Muscle of leg (tissue), 11 donors: ENCODE results near the gene PCDHGB1. TPM values are rescaled to one million over a fixed set of nuclear protein-coding genes. Genes with fewer than 3 reads are reported as not detected.
"Not testable (repeated sequence)": the region's sequence is repeated elsewhere in the genome, so short reads cannot be mapped to it uniquely, and the experiment has no call there.

Source experiments
- DNase-seq: peaks from one replicate; pipeline ENCODE4 v3.0.0; 2013
- H3K27ac ChIP-seq: one replicate; pipeline ENCODE4 v1.5.1; 2013; ENCODE audit warnings: mild to moderate bottlenecking, low read length, control low read depth
- H3K27me3 ChIP-seq: one replicate; pipeline ENCODE4 v1.6.1; 2013; ENCODE audit warnings: low read length; ENCODE audit not compliant: control insufficient read depth, insufficient read depth
- H3K36me3 ChIP-seq: one replicate; pipeline ENCODE4 v1.6.1; 2013; ENCODE audit warnings: low read length; ENCODE audit not compliant: control insufficient read depth, insufficient read depth
- H3K4me1 ChIP-seq: one replicate; pipeline ENCODE4 v1.6.1; 2013; ENCODE audit warnings: low read length; ENCODE audit not compliant: control insufficient read depth, insufficient read depth
- H3K4me3 ChIP-seq: one replicate; pipeline ENCODE4 v1.5.1; 2013; ENCODE audit warnings: low read length, control low read depth
- H3K9me3 ChIP-seq: replicated peaks from 2 replicates; pipeline ENCODE4 v1.6.1; 2013; ENCODE audit warnings: low read depth, low read length; ENCODE audit not compliant: control insufficient read depth
- WGBS: methylation state at CpG from one replicate; pipeline ENCODE4 v1.1.5; 2013; ENCODE audit warnings: missing lambda C conversion rate; ENCODE audit not compliant: insufficient coverage; 5-methylcytosine and 5-hydroxymethylcytosine counted together
- polyA plus RNA-seq, 8 donors: library from polyadenylated mRNA; unstranded; fragments of 120-200 nt; gene quantifications; one replicate each; pipeline versions ENCODE4 v1.2.1 to v1.2.3, GENCODE V29; 2013; ENCODE audit warnings: inconsistent platforms in 1 of 8, low replicate concordance in 1 of 8; ENCODE audit not compliant: insufficient read length in 8 of 8, insufficient read depth in 1 of 8
- total RNA-seq: library from RNA; stranded (reverse); fragments of 120-200 nt; gene quantifications from one replicate; pipeline ENCODE4 v1.2.4, GENCODE V29; 2013

The PCDHGB1 gene
- total and polyA plus RNA-seq, 9 donors, result 0.43 to 1.3 (median 0.68) TPM

DNA sequence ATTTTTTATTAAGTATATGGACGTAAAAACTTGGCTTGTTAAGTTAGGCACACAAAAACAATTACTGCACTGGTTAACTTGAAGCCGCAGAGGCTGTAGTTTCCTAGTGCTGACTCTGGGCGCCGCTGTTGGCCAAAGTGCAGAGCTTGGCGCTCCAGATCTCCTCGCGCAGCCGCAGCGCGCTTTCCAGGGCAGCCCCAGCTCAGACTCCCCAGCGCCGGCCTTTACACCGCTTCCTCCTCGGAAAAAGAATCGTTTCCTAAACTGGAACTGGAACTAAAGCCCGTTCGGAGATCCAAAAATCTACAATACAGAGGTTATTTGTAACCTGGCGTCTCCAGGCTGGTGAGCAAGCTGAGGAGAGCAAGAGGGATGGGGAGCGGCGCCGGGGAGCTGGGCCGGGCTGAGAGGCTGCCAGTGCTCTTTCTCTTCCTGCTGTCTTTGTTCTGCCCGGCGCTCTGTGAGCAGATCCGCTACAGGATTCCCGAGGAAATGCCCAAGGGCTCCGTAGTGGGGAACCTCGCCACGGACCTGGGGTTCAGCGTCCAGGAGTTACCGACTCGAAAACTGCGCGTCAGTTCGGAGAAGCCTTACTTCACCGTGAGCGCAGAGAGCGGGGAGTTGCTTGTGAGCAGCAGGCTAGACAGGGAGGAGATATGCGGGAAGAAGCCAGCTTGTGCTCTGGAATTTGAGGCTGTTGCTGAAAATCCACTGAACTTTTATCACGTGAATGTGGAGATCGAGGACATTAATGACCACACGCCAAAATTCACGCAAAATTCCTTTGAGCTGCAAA lies 48.1 kb downstream of the PCDHGB1 start, which contains the start of gene PCDHGB5:
Gene PCDHGB5 (plus strand): TSS at position 192 of the 796 bp plus-strand sequence. CDS start 181 bp downstream, at position 373.
- 2% methylated on average over 9 of the region's 43 CpGs for WGBS
- H3K27me3 ChIP-seq, result peaks cover 18% of the 10 kb centered on the region
- not testable (repeated sequence) for H3K36me3 ChIP-seq, H3K4me1 ChIP-seq, H3K27ac ChIP-seq, DNase-seq, H3K4me3 ChIP-seq
- H3K9me3 ChIP-seq, result peaks cover 75% of the 10 kb centered on the region

DNA sequence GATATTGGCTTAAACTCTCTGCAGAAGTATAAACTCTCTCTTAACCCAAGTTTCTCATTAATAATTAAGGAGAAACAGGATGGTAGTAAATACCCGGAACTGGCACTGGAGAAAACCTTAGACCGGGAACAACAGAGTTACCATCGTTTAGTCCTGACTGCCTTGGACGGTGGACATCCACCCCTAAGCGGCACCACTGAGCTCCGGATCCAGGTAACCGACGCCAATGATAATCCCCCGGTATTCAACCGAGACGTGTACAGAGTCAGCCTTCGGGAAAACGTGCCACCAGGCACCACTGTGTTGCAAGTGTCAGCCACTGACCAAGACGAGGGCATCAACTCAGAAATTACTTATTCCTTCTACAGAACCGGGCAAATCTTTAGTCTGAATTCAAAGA lies 48.7 kb downstream of the PCDHGB1 start:
- 24% methylated on average over 13 of the region's 15 CpGs for WGBS
- no peak for DNase-seq
- Histone ChIP-seq H3K9me3 (peaks cover 75% of the 10 kb centered on the region), H3K27ac (no peak overlapping the region), H3K4me3 (no peak overlapping the region), H3K27me3 (peaks cover 17% of the 10 kb centered on the region), H3K4me1 (no peaks in the 10 kb centered on the region), H3K36me3 (no peaks in the 10 kb centered on the region)

DNA sequence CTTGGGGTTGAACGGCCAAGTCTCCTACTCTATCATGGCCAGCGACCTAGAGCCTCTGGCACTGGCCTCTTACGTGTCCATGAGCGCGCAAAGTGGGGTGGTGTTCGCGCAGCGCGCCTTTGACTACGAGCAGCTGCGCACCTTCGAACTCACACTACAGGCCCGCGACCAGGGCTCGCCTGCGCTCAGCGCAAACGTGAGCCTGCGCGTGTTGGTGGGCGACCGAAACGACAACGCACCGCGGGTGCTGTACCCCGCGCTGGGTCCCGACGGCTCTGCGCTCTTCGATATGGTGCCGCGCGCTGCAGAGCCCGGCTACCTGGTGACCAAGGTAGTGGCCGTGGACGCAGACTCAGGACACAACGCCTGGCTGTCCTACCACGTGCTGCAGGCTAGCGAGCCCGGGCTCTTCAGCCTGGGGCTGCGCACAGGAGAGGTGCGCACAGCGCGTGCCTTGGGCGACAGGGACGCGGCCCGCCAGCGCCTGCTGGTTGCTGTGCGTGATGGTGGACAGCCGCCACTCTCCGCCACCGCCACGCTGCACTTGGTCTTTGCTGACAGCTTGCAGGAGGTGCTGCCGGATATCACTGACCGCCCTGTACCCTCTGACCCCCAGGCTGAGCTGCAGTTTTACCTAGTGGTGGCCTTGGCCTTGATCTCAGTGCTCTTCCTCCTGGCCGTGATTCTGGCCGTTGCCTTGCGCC lies 49.8 kb downstream of the PCDHGB1 start:
- Histone ChIP-seq H3K27me3 (peaks cover 17% of the 10 kb centered on the region), H3K27ac (no peak overlapping the region), H3K4me1 (no peaks in the 10 kb centered on the region), H3K36me3 (no peaks in the 10 kb centered on the region), H3K4me3 (no peak overlapping the region), H3K9me3 (peaks cover 76% of the 10 kb centered on the region)
- 26% methylated on average over 61 of the region's 61 CpGs for WGBS
- DNase-seq, result no peak

Other genes starting within 250 kb of the PCDHGB1 start
Only the 30 nearest of the 37 such genes appear.
- 1.3 TPM for gene PCDHB9, start 162.9 kb upstream of the PCDHGB1 start, total RNA-seq
- 1 to 10 TPM; 1.7 to 3.6 (median 2.7) TPM for gene PCDHB9, start 162.9 kb upstream of the PCDHGB1 start, polyA plus RNA-seq
- 2.1 TPM for gene PCDHB10, start 157.7 kb upstream of the PCDHGB1 start, total RNA-seq
- 1 to 10 TPM; 4.1 to 5.1 (median 4.7) TPM for gene PCDHB10, start 157.7 kb upstream of the PCDHGB1 start, polyA plus RNA-seq
- gene PCDHB11, start 150.5 kb upstream of the PCDHGB1 start, total RNA-seq, result 4.3 TPM
- 1 to 10 TPM; 1.9 to 4.1 (median 2.5) TPM for gene PCDHB11, start 150.5 kb upstream of the PCDHGB1 start, polyA plus RNA-seq
- 2.4 TPM for gene PCDHB12, start 141.4 kb upstream of the PCDHGB1 start, total RNA-seq
- gene PCDHB12, start 141.4 kb upstream of the PCDHGB1 start, polyA plus RNA-seq, result 1 to 10 TPM; 2.1 to 3.5 (median 2.6) TPM
- gene PCDHB13, start 136.2 kb upstream of the PCDHGB1 start, total RNA-seq, result 1.9 TPM
- gene PCDHB13, start 136.2 kb upstream of the PCDHGB1 start, polyA plus RNA-seq, result 1 to 10 TPM; 1.6 to 4.5 (median 2.8) TPM
- 4.8 TPM for gene PCDHB14, start 126.8 kb upstream of the PCDHGB1 start, total RNA-seq
- 1 to 10 TPM; 5.6 to 9.0 (median 6.7) TPM for gene PCDHB14, start 126.8 kb upstream of the PCDHGB1 start, polyA plus RNA-seq
- gene PCDHB15, start 104.7 kb upstream of the PCDHGB1 start, total RNA-seq, result 4.3 TPM
- gene PCDHB15, start 104.7 kb upstream of the PCDHGB1 start, polyA plus RNA-seq, result 1 to 10 TPM; 5.3 to 8.6 (median 7.1) TPM
- gene SLC25A2, start 46.0 kb upstream of the PCDHGB1 start, total RNA-seq, result 0.22 TPM
- under 1 TPM in 1 of 8 donors, not detected in 7; 0.08 TPM for gene SLC25A2, start 46.0 kb upstream of the PCDHGB1 start, polyA plus RNA-seq
- 75.1 TPM for gene TAF7, start 29.3 kb upstream of the PCDHGB1 start, total RNA-seq
- gene TAF7, start 29.3 kb upstream of the PCDHGB1 start, polyA plus RNA-seq, result 100 to 1,000 TPM in 1 of 8 donors, 10 to 100 TPM in 7; 65.9 to 108 (median 83.4) TPM
- gene PCDHGA1, start 19.6 kb upstream of the PCDHGB1 start, total RNA-seq, result 0.44 TPM
- under 1 TPM; 0.49 to 0.86 (median 0.64) TPM for gene PCDHGA1, start 19.6 kb upstream of the PCDHGB1 start, polyA plus RNA-seq
- 1.6 TPM for gene PCDHGA2, start 11.3 kb upstream of the PCDHGB1 start, total RNA-seq
- gene PCDHGA2, start 11.3 kb upstream of the PCDHGB1 start, polyA plus RNA-seq, result 1 to 10 TPM; 1.6 to 2.8 (median 2.1) TPM
- gene PCDHGA3, start 6.3 kb upstream of the PCDHGB1 start, total RNA-seq, result 1.2 TPM
- 1 to 10 TPM in 4 of 8 donors, under 1 TPM in 4; 0.94 to 2.0 (median 1.0) TPM for gene PCDHGA3, start 6.3 kb upstream of the PCDHGB1 start, polyA plus RNA-seq
- 1.8 TPM for gene PCDHGA4, start 4.9 kb downstream of the PCDHGB1 start, total RNA-seq
- gene PCDHGA4, start 4.9 kb downstream of the PCDHGB1 start, polyA plus RNA-seq, result 1 to 10 TPM in 7 of 8 donors, under 1 TPM in 1; 0.71 to 2.2 (median 1.3) TPM
- gene PCDHGB2, start 9.9 kb downstream of the PCDHGB1 start, total RNA-seq, result 1.5 TPM
- 1 to 10 TPM; 1.5 to 2.8 (median 1.9) TPM for gene PCDHGB2, start 9.9 kb downstream of the PCDHGB1 start, polyA plus RNA-seq
- 2.3 TPM for gene PCDHGA5, start 14.1 kb downstream of the PCDHGB1 start, total RNA-seq
- 1 to 10 TPM; 1.6 to 3.8 (median 2.3) TPM for gene PCDHGA5, start 14.1 kb downstream of the PCDHGB1 start, polyA plus RNA-seq
- gene PCDHGB3, start 20.1 kb downstream of the PCDHGB1 start, total RNA-seq, result 1.7 TPM
- gene PCDHGB3, start 20.1 kb downstream of the PCDHGB1 start, polyA plus RNA-seq, result 1 to 10 TPM in 7 of 8 donors, under 1 TPM in 1; 0.70 to 2.0 (median 1.2) TPM
- gene PCDHGA6, start 23.8 kb downstream of the PCDHGB1 start, total RNA-seq, result 3.5 TPM
- gene PCDHGA6, start 23.8 kb downstream of the PCDHGB1 start, polyA plus RNA-seq, result 1 to 10 TPM; 2.2 to 4.4 (median 3.0) TPM
- 2.3 TPM for gene PCDHGA7, start 32.6 kb downstream of the PCDHGB1 start, total RNA-seq
- 1 to 10 TPM; 1.2 to 2.4 (median 1.5) TPM for gene PCDHGA7, start 32.6 kb downstream of the PCDHGB1 start, polyA plus RNA-seq
- 4.2 TPM for gene PCDHGB4, start 37.6 kb downstream of the PCDHGB1 start, total RNA-seq
- 1 to 10 TPM; 1.7 to 3.6 (median 2.5) TPM for gene PCDHGB4, start 37.6 kb downstream of the PCDHGB1 start, polyA plus RNA-seq
- 1.6 TPM for gene PCDHGA8, start 42.5 kb downstream of the PCDHGB1 start, total RNA-seq
- under 1 TPM; 0.31 to 0.95 (median 0.61) TPM for gene PCDHGA8, start 42.5 kb downstream of the PCDHGB1 start, polyA plus RNA-seq
- gene PCDHGB5, start 47.8 kb downstream of the PCDHGB1 start, total RNA-seq, result 4.3 TPM
- gene PCDHGB5, start 47.8 kb downstream of the PCDHGB1 start, polyA plus RNA-seq, result 1 to 10 TPM; 3.0 to 6.3 (median 4.5) TPM
- 3.8 TPM for gene PCDHGA9, start 52.7 kb downstream of the PCDHGB1 start, total RNA-seq
- gene PCDHGA9, start 52.7 kb downstream of the PCDHGB1 start, polyA plus RNA-seq, result 1 to 10 TPM; 3.0 to 4.7 (median 4.0) TPM
- 3.0 TPM for gene PCDHGB6, start 57.9 kb downstream of the PCDHGB1 start, total RNA-seq
- 1 to 10 TPM; 2.8 to 6.0 (median 4.3) TPM for gene PCDHGB6, start 57.9 kb downstream of the PCDHGB1 start, polyA plus RNA-seq
- gene PCDHGA10, start 62.9 kb downstream of the PCDHGB1 start, total RNA-seq, result 3.0 TPM
- gene PCDHGA10, start 62.9 kb downstream of the PCDHGB1 start, polyA plus RNA-seq, result 1 to 10 TPM; 1.3 to 3.4 (median 2.1) TPM
- 4.2 TPM for gene PCDHGB7, start 67.6 kb downstream of the PCDHGB1 start, total RNA-seq
- 10 to 100 TPM in 1 of 8 donors, 1 to 10 TPM in 7; 5.0 to 10.5 (median 9.0) TPM for gene PCDHGB7, start 67.6 kb downstream of the PCDHGB1 start, polyA plus RNA-seq
- gene PCDHGA11, start 71.0 kb downstream of the PCDHGB1 start, total RNA-seq, result 3.1 TPM
- gene PCDHGA11, start 71.0 kb downstream of the PCDHGB1 start, polyA plus RNA-seq, result 1 to 10 TPM; 1.9 to 5.2 (median 3.4) TPM
- 2.4 TPM for gene PCDHGA12, start 80.4 kb downstream of the PCDHGB1 start, total RNA-seq
- gene PCDHGA12, start 80.4 kb downstream of the PCDHGB1 start, polyA plus RNA-seq, result 1 to 10 TPM; 1.4 to 3.6 (median 2.1) TPM
- 52.7 TPM for gene PCDHGC3, start 125.9 kb downstream of the PCDHGB1 start, total RNA-seq
- gene PCDHGC3, start 125.9 kb downstream of the PCDHGB1 start, polyA plus RNA-seq, result 100 to 1,000 TPM in 7 of 8 donors, 10 to 100 TPM in 1; 87.6 to 165 (median 131) TPM
- 1.8 TPM for gene PCDHGC4, start 134.9 kb downstream of the PCDHGB1 start, total RNA-seq
- gene PCDHGC4, start 134.9 kb downstream of the PCDHGB1 start, polyA plus RNA-seq, result 1 to 10 TPM in 7 of 8 donors, under 1 TPM in 1; 0.98 to 2.1 (median 1.5) TPM
- 0.75 TPM for gene PCDHGC5, start 139.0 kb downstream of the PCDHGB1 start, total RNA-seq
- gene PCDHGC5, start 139.0 kb downstream of the PCDHGB1 start, polyA plus RNA-seq, result 1 to 10 TPM in 1 of 8 donors, under 1 TPM in 7; 0.29 to 1.1 (median 0.48) TPM